Transverse colon (tissue), 4 donors: ENCODE measurements around the gene PLAGL1. TPM values are rescaled to one million over a fixed set of nuclear protein-coding genes. Genes with fewer than 3 reads are reported as not detected.

Source experiments
- DNase-seq: peaks from one replicate; pipeline ENCODE4 v3.0.0-alpha.2; 2019
- H3K27ac ChIP-seq, 4 donors: fragments of 200-600 bp; sonication (generic); 2 replicates each; pipeline ENCODE4 v1.5.1; 2016 to 2018; ENCODE audit warnings: inconsistent platforms in 4 of 4
- H3K27me3 ChIP-seq: fragments of 200-600 bp; sonication (generic); 2 replicates; pipeline ENCODE4 v1.5.1; 2017; ENCODE audit warnings: inconsistent platforms
- H3K36me3 ChIP-seq, 4 donors: fragments of 200-600 bp; sonication (generic); 2 replicates each; pipeline ENCODE4 v1.5.1; 2017 to 2019; ENCODE audit warnings: inconsistent platforms in 4 of 4
- H3K4me1 ChIP-seq, 4 donors: fragments of 200-600 bp; sonication (generic); 2 replicates each; pipeline ENCODE4 v1.5.1; 2017 to 2020; ENCODE audit warnings: inconsistent platforms in 4 of 4
- H3K4me3 ChIP-seq, 4 donors: fragments of 200-600 bp; sonication (generic); 1 replicate in 1 of 4; 2 replicates in 3 of 4; pipeline versions ENCODE4 v1.5.1 to v1.6.1; 2017 to 2019; ENCODE audit warnings: inconsistent platforms in 4 of 4
- H3K9me3 ChIP-seq, 2 donors: fragments of 200-600 bp; sonication (generic); 2 replicates each; pipeline ENCODE4 v1.5.1; 2017 to 2019; ENCODE audit warnings: inconsistent platforms in 2 of 2
- EP300 ChIP-seq: sonication (generic); formaldehyde crosslinking; IDR thresholded peaks from one replicate; pipeline ENCODE4 v1.6.1; 2017; ENCODE audit warnings: antibody characterized with exemption, low read depth
- POLR2A ChIP-seq: fragments of 450-650 bp; IDR thresholded peaks from one replicate; pipeline ENCODE4 v1.6.1; 2016; ENCODE audit warnings: antibody characterized with exemption, mild to moderate bottlenecking, moderate library complexity
- POLR2AphosphoS5 ChIP-seq, 3 donors: sonication (generic); formaldehyde crosslinking; IDR thresholded peaks; one replicate each; pipeline ENCODE4 v1.6.1; 2016; ENCODE audit warnings: antibody characterized with exemption in 3 of 3
- WGBS, 2 donors: methylation state at CpG; one replicate each; pipeline ENCODE4 v1.1.5; 2018; ENCODE audit warnings: low coverage in 1 of 2; 5-methylcytosine and 5-hydroxymethylcytosine counted together
- in situ Hi-C, 4 donors: fragments of 200-750 bp; cut with MboI; loops; one replicate each; pipeline versions ENCODE4 v1.15.0 to v1.15.1; 2017; ENCODE audit warnings: low sequenced_read_pairs in 3 of 4, low pct_ligation_motif_present in 1 of 4, low pct_unique_long_range_greater_than_20kb in 1 of 4
- intact Hi-C: fragments of 100-400 bp; cut with DNase I; formaldehyde crosslinking; loops from one replicate; pipeline ENCODE4 v1.15.1; 2023; ENCODE audit warnings: low total_unique reads
- total RNA-seq, 4 donors: library from RNA; depleted of rRNA; stranded (reverse); fragments of >200 nt; gene quantifications; one replicate each; pipeline ENCODE4 v1.1.0, GENCODE V29; 2016
- TF ChIP-seq, protein P1 (sequence below), 5 experiments: fragments of 200-600 bp in 3 of 5; fragments of 450-650 bp in 2 of 5; sonication (generic) in 3 of 5; IDR thresholded peaks; 1 replicate in 2 of 5; 2 replicates in 3 of 5; pipeline ENCODE4 v1.5.1; 2016 to 2017; ENCODE audit warnings: antibody characterized with exemption in 5 of 5, inconsistent platforms in 3 of 5, mild to moderate bottlenecking in 2 of 5, moderate library complexity in 1 of 5

PLAGL1 gene
- total RNA-seq, 4 donors from 2014 or later: 45.3 to 133 (median 50.4) TPM

DNA sequence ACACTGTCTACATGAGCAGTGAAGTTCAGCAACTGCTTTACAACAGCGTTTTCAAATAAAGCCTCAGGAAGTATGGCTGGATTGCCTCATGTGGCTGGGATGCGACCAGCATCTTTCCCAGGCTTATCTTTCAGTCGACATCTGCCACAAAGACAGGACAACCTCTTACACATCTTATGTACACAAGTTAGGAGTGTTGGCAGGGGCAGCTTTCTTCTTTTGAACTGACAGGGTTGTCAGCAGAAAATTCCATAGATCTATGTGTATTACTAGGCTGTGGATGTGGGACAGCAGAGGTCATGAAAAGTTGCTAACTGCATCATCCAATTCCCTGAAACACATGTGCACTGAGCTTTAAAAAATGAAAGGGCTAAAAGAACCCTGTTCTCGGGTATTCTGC is 48.1 kb downstream of the PLAGL1 start:
- intact Hi-C loops: no loop called here
- no peak overlapping the region for H3K27ac ChIP-seq

DNA sequence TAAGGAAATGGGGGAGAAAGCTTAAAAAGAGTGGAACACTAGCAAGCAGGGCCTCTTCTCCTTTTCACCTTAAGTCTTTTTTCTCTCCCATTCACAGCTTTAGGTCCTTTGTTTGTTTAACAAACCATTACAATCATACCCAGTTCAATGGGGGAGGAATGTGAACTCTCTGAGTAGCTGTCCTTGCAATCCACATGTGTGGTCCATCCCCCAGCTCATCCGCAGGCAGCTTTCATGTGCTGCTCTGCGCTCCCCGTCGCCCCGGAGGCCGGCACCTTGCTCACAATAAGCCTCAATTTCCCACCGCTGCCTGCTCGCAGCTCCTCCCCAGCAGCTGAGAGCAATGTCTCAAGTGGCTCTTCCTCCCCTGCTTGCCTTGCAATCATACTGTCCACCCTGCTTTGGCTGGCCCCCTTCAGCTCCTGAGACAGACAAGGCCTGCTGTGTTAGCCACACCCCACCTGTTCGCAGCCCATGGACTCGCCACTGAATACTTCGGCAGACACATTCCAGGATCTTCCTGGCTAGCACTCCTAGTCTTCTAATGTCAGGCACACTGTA is 49.1 kb downstream of the PLAGL1 start:
- TF ChIP-seq POLR2AphosphoS5 (IDR thresholded peaks at IDR 0.05): no peak
- no peak for TF ChIP-seq EP300
- TF ChIP-seq, protein P1, sequence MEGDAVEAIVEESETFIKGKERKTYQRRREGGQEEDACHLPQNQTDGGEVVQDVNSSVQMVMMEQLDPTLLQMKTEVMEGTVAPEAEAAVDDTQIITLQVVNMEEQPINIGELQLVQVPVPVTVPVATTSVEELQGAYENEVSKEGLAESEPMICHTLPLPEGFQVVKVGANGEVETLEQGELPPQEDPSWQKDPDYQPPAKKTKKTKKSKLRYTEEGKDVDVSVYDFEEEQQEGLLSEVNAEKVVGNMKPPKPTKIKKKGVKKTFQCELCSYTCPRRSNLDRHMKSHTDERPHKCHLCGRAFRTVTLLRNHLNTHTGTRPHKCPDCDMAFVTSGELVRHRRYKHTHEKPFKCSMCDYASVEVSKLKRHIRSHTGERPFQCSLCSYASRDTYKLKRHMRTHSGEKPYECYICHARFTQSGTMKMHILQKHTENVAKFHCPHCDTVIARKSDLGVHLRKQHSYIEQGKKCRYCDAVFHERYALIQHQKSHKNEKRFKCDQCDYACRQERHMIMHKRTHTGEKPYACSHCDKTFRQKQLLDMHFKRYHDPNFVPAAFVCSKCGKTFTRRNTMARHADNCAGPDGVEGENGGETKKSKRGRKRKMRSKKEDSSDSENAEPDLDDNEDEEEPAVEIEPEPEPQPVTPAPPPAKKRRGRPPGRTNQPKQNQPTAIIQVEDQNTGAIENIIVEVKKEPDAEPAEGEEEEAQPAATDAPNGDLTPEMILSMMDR (IDR thresholded peaks at IDR 0.05): no peak
- no peak for TF ChIP-seq POLR2A
- intact Hi-C loops (no loop called here), in situ Hi-C loops (no loop called here)
- WGBS, 2 donors: 84% methylated on average over 11 of the region's 11 CpGs; no CpG with 5 or more reads in 1 of the 2 donors
- no peak overlapping the region for H3K27ac ChIP-seq
- H3K9me3 ChIP-seq: no peaks in the 10 kb centered on the region
- H3K4me3 ChIP-seq: no peak overlapping the region
- no peak for DNase-seq
- no peaks in the 10 kb centered on the region for H3K27me3 ChIP-seq
- no peaks in the 10 kb centered on the region for H3K36me3 ChIP-seq
- H3K4me1 ChIP-seq: peaks cover 0 to 11% (median 5%) of the 10 kb centered on the region in 4 donors

More for the DNA sequence above, 48.1 kb downstream of the PLAGL1 start:
- Histone ChIP-seq H3K4me1 (peaks cover 0 to 20% (median 10%) of the 10 kb centered on the region in 4 donors), H3K36me3 (no peaks in the 10 kb centered on the region), H3K9me3 (no peaks in the 10 kb centered on the region), H3K4me3 (no peak overlapping the region), H3K27me3 (no peaks in the 10 kb centered on the region)
- TF ChIP-seq POLR2AphosphoS5 (IDR thresholded peaks at IDR 0.05) (no peak), EP300 (no peak)
- in situ Hi-C loops: no loop called here
- 50 to 74% methylated on average over 3 to 4 of the region's 4 CpGs for WGBS, 2 donors
- no peak for DNase-seq

- Histone ChIP-seq H3K4me1 (no peaks in the 10 kb centered on the region), H3K27me3 (no peaks in the 10 kb centered on the region), H3K36me3 (no peaks in the 10 kb centered on the region), H3K27ac (no peak overlapping the region), H3K4me3 (no peak overlapping the region), H3K9me3 (no peaks in the 10 kb centered on the region)
- TF ChIP-seq, protein P1 (IDR thresholded peaks at IDR 0.05): no peak
- TF ChIP-seq POLR2AphosphoS5 (IDR thresholded peaks at IDR 0.05) (no peak), POLR2A (no peak), EP300 (no peak)
- intact Hi-C loops: no loop called here
- in situ Hi-C loops: no loop called here
- WGBS, 2 donors: 74 to 76% methylated on average over 4 of the region's 4 CpGs
- no peak for DNase-seq
Measured at GRCh38 chr6:143957679-143958274, 50.3 kb downstream of the PLAGL1 start.

GRCh38 chr6:143955971-143956370 is 52.1 kb downstream of the PLAGL1 start:
- Histone ChIP-seq H3K4me1 (peaks cover 0 to 6% (median 0%) of the 10 kb centered on the region in 4 donors), H3K4me3 (no peak overlapping the region), H3K27me3 (no peaks in the 10 kb centered on the region), H3K9me3 (no peaks in the 10 kb centered on the region), H3K36me3 (no peaks in the 10 kb centered on the region), H3K27ac (no peak overlapping the region)
- intact Hi-C loops: no loop called here
- in situ Hi-C loops: no loop called here
- WGBS, 2 donors: 95% methylated on average over 8 of the region's 8 CpGs; no CpG with 5 or more reads in 1 of the 2 donors
- no peak for DNase-seq
- TF ChIP-seq, protein P1 (IDR thresholded peaks at IDR 0.05): no peak
- TF ChIP-seq EP300 (no peak), POLR2A (no peak), POLR2AphosphoS5 (IDR thresholded peaks at IDR 0.05) (no peak)

- WGBS, 2 donors: 88 to 92% methylated on average over 2 to 4 of the region's 4 CpGs
- Histone ChIP-seq H3K4me1 (peaks cover 0 to 23% (median 0%) of the 10 kb centered on the region in 4 donors), H3K27ac (no peak overlapping the region), H3K4me3 (no peak overlapping the region), H3K9me3 (no peaks in the 10 kb centered on the region), H3K36me3 (no peaks in the 10 kb centered on the region), H3K27me3 (no peaks in the 10 kb centered on the region)
- in situ Hi-C loops (no loop called here), intact Hi-C loops (no loop called here)
- TF ChIP-seq POLR2AphosphoS5 (IDR thresholded peaks at IDR 0.05): no peak
- no peak for TF ChIP-seq POLR2A
- no peak for TF ChIP-seq EP300
- TF ChIP-seq, protein P1 (IDR thresholded peaks at IDR 0.05): no peak
- DNase-seq: no peak
Measured at GRCh38 chr6:143953922-143954321, 54.1 kb downstream of the PLAGL1 start.
